Stimulated activated CD4-positive, alpha-beta T cell treated with anti-CD3 and anti-CD28 coated beads, Interleukin-12 subunit alpha, Interleukin-12 subunit beta, amount 100 ng/mL, for 48 hours (primary cell): ENCODE results near the gene PDCD11.
A peak's percentile ranks its signal among the peaks of the same experiment; 100 is the strongest.
"Not testable (repeated sequence)": the region's sequence is repeated elsewhere in the genome, so short reads cannot be mapped to it uniquely, and the experiment has no call there.

Experiments used
- DNase-seq, 3 donors: peaks; one replicate each; pipeline ENCODE4 v3.0.0-alpha.2; 2020; ENCODE audit warnings: low read depth in 2 of 3, low spot score in 1 of 3

Gene PDCD11

GRCh38 chr10:103415581-103415980 is 19.2 kb downstream of the PDCD11 start:
- DNase-seq: no peak

GRCh38 chr10:103416436-103417147 is 20.2 kb downstream of the PDCD11 start:
- peak in 1 of 3 donors; percentile 30 for DNase-seq

GRCh38 chr10:103417148-103417469 is 20.7 kb downstream of the PDCD11 start:
- DNase-seq: not testable (repeated sequence)

- DNase-seq: no peak
Measured at GRCh38 chr10:103417601-103418000, 21.2 kb downstream of the PDCD11 start.

- DNase-seq: no peak
Measured at GRCh38 chr10:103419101-103419500, 22.7 kb downstream of the PDCD11 start.

- DNase-seq: no peak
Measured at GRCh38 chr10:103423748-103424147, 27.3 kb downstream of the PDCD11 start.

GRCh38 chr10:103427866-103428265 is 31.4 kb downstream of the PDCD11 start:
- DNase-seq: no peak

DNA sequence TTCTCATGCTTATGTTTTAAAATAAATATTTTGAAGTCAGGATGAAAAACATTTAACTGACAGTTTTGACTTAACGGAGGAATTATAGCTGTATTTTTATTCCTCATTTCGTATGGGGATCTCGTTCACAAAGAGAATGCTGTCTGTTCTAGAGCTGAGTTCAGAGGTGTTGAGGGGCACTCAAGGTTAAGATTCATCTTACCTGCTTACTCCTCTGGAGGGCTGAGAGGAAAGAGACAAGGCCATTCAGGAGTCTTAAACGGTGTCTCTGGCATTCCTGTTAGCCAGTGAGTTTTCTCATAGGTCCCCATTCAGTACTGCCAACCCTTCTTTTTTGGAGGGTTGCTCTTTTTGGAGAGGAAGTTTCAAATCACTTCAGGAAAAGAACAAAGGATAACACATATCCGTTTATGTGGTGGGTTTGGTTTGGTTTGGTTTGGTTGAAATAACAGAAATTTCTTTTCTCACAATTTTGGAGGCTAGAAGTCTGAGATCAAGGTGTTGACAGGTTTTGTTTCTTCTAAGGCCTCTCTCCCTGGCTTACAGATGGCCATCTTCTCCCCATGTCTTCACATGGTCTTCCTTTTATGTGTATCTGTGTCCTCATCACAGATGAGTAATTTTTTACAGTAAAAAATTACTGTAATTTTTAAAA is 32.7 kb downstream of the PDCD11 start:
- DNase-seq: no peak

DNA sequence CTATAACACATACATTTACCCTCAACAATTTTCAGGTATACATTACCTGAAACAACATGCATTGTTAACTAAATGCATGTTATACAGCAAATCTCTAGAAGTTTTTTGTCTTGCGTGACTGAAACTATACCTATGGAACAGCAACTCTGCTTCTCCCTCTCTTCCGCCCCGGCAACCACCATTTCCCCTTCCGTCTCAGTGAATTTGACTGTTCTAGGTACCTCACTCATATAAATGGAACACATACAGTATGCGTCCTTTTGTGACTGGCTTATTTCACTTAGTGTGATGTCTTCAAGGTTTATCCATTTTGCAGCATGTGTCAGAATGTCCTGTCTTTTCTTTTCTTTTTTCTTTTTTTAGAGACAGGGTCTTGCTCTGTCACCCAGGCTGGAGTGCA is 33.2 kb downstream of the PDCD11 start:
- no peak for DNase-seq

DNA sequence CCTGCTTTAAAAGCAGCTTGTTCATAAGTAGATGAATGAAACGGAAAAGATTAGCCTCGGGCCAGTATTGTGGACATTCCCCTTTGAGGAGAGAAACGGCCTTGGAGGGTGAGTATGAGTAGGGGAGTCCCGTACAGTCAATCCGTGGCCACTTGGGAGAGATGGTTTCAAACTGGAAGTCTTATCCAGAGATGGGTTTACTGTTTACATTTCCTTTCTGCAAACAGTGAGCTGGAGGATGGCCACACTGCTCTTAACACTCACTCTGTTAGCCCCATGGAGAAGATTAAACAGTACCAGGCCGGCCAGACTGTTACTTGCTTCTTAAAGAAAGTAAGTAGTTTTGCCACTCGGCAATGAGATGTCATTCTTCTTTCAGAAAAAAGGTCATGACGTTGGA is 35.5 kb downstream of the PDCD11 start:
- no peak for DNase-seq

GRCh38 chr10:103433858-103434257 is 37.4 kb downstream of the PDCD11 start:
- no peak for DNase-seq

- DNase-seq: no peak
Measured at GRCh38 chr10:103439776-103440175, 43.4 kb downstream of the PDCD11 start.

GRCh38 chr10:103440416-103440815 is 44.0 kb downstream of the PDCD11 start:
- no peak for DNase-seq

GRCh38 chr10:103441206-103441605 is 44.8 kb downstream of the PDCD11 start:
- DNase-seq: no peak

GRCh38 chr10:103441611-103442010 is 45.2 kb downstream of the PDCD11 start:
- no peak for DNase-seq

DNA sequence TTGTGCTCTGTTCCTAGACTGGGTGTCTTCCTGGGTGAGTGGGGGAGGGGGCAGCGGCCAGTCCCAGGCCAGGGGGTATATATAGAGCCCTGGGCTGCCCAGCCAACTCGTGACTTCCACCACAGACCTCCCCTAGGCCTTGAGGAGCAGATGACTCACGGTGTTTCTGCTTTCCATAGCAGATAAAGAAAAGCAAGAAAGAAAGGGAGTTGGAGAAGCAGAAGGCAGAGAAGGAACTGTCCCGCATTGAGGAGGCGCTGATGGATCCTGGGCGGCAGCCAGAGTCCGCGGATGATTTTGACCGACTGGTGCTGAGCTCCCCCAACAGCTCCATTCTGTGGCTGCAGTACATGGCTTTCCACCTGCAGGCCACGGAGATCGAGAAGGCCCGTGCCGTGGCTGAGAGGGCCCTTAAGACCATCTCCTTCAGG is 45.6 kb downstream of the PDCD11 start:
- DNase-seq: no peak

GRCh38 chr10:103443475-103444185 is 47.2 kb downstream of the PDCD11 start:
- DNase-seq: no peak

DNA sequence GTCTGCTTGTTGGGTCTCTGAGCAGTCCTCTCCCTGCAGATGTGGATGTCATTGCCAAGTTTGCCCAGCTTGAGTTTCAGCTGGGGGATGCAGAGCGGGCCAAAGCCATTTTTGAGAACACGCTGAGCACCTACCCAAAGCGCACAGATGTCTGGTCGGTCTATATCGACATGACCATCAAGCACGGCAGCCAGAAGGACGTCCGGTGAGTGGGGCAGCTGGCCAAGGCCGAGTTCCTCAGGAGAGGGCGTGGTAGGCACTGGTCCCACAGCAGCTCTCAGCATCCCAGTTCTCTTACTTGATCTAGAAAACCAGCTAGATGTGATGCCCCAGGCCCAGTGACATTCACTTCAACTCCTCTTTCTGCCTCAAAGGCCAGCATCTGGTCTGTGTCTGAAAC is 48.1 kb downstream of the PDCD11 start:
- DNase-seq: no peak

DNA sequence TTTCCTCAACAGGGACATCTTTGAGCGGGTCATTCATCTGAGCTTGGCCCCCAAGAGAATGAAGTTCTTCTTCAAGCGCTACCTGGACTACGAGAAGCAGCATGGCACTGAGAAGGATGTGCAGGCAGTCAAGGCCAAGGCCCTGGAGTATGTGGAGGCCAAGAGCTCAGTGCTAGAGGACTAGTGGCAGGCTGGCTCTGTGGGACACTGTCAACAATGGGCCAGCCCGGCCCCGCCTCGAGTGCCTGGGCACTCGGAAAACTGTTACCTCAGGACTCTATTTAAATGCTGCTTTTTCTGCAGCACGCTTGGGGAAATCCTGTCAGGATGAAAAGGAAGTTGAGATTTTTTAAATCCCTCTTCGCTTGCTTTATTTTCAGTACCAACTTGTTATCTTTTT is 48.9 kb downstream of the PDCD11 start:
- no peak for DNase-seq

DNA sequence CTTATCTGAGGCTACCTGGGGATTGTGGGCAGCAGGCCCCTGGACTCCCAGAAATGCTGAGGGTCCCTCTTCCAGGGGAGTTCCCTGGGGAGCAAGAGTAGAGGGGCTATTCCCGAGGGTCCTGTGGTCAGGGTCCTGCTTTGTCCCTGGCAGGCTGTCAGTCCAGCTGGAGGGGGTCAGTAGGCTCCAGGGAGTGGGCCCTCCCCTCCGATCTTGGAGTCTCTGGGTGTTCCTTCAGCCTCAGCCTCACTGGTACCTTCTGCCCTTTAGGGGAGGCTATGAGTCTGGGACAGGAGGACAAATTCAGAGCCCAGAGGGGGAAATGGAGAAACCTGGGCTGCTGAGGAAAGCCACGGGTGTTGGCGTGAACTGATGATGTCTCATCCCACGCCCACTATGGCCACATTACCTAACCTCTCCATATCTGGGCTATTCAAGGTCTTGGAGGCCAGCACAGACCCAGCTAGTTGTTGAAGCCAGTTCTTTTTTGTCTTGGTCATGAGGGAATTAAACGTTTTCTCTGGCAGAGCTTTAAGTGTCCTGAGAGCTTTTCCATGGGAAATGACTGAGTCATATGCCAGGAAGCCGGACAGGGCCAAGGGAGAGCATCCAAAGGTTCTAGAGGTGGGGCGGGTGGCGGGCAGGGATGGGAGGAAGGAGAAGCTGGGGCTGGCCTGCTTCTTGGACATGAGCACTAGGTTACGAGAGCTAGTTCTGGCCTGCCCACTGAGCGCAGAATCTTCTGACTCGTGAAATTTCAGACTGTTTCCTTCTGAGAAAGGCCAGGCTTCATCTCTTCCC is 49.5 kb downstream of the PDCD11 start:
- DNase-seq: no peak

DNA sequence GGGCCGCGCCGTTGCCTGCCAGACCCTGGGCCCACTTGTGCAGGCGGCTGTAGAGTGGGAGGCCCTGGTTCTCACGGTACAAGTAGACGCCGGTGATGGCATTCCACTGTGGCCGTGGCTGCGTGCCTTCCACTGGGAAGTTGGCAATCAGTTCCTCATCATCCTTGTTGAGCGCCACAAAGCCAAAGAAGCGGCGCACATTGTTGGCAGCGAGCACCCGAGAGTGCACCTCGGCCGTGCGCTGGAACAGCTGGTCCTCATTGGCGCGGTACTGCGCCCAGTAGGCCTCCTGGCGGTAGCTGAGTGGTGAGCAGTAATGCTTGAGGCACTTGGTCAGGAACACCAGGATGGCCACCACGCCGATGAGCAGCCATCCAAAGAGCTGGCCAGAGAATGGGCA is 50.8 kb downstream of the PDCD11 start:
- DNase-seq: no peak

DNA sequence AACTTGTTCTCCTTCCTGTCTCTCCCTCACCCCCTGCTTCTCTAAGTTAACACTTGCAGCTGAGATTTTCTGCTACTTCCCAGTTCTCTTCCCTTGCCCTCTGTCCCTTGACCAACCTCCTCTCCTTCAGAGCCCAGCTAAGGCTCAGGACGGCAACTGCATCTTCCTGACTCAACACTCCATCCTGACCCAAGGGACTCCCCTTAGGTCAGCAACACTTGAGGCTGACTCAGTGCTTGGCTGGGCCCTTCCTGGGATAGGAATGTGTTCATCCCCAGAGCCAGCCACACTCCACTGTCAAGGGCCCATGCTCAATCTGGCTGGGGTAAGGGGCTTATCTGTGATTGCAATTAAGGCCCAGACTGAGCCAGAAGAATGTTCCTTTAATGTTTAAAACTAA is 52.3 kb downstream of the PDCD11 start:
- DNase-seq: no peak
